DMS 273 treated with DMSO at 0.1 percent for 48 hours (cell line): Measurements from ENCODE around the gene SPP2.
A peak's percentile ranks its signal among the peaks of the same experiment; 100 is the strongest.

Source experiments
- DNase-seq: peaks from one replicate; lab custom pipeline; 2025; lab: John Stamatoyannopoulos, UW

Gene SPP2

DNA sequence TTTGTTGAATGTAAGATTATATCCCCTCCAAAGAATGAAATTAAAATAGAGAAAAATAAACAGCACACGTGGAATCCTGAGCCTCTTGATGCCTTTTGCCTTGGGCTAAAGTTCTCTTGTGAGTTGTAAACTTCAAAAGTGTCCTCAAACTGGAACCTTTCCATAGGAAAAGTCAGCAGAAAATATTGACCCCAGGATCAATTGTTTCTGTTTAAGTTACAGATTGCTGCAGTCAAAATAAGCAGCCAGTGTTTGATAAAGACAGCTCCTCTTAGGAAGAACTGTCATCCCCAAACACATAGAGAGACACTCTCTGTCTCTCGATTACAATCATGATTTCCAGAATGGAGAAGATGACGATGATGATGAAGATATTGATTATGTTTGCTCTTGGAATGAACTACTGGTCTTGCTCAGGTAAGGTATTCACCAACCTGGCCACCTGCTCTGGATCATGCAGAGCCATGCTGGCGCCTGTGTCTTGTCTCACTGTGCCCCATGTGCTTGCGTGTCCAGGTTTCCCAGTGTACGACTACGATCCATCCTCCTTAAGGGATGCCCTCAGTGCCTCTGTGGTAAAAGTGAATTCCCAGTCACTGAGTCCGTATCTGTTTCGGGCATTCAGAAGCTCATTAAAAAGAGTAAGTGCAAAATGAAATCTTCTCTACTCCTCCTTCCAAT lies at the start of gene SPP2:
SPP2 (plus strand) TSS at position 248 of the 681 bp plus-strand sequence; CDS start at position 333, 85 bp downstream.
- no peak for DNase-seq

DNA sequence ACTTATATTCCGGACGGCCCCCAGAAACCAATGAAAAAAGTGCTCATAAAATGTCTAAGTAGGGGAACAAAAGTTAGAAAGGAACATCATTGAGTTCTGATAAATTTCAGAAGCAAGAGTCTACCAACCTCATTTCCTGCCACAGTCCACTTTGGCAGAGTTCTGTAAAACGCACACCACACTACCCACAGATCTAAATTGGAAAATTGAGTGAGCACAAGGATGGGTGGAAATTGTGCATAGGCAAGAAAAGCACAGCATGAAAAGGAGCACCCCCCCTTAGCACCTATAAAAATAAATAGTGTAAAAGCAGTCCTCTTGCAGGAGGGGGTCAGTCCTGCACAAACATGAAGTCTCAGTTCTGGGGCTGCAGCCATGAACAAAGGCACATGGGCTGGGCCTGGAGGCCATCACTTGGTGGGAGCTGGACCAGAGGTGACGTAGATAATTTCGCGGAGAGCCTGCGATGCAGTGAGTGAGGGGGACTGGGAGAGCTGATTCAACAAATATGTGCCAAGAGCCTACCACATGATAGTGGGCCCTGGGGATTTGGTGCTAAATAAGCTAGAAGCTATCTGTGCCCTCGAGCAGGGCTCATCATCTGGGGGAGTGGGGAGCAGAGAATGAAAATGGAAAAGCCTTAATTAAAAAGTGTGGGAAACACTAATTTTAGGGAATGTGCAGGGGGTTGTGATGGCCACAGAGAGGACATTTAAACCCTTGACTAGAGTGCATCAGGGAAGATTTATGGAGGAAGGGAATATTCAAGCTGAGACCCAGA lies 48.9 kb upstream of the SPP2 start:
- no peak for DNase-seq

- DNase-seq = no peak
Observed at GRCh38 chr2:234002281-234002680, 48.2 kb upstream of the SPP2 start.

- peak; percentile 3 for DNase-seq
Observed at GRCh38 chr2:234003972-234004617, 46.4 kb upstream of the SPP2 start.

GRCh38 chr2:234005126-234005525 lies 45.4 kb upstream of the SPP2 start:
- no peak for DNase-seq

DNA sequence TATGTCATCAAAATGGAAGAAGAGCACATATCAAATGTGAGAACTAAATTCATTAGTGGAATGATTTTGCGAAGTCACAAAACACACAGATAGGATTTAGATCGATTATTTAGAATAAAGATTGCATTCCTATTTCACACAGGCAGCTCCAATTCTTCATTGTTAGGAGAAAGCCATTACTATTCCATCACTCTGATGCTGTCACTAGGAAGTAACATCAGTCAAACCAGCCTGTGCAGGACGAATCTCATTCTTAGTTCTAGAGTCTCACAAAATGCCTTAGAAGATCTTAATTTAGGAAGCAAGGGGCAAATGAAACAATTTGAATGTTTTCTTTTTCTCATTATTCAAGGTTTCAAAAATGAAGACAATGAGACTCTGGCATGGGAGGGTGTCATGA lies 44.0 kb upstream of the SPP2 start:
- DNase-seq = no peak

DNA sequence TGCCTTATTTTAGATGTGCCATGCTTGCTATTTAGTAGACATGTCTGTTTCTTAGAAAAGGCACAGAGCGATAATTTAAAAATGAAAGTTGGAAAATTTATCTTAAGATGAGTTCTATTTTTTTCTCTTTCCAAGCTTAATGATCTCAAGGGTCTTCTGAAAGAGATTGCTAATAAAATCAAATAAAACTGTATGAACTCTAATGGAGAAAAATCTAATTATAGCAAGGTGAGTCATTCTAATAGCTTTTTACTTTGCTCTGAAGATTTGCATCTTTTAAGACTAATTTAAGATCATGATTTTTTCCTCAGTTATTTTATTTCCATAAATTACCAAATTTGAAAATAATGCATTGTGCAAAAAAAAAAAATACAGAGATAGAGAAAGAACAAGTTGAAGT lies 36.1 kb upstream of the SPP2 start:
- DNase-seq = no peak

- no peak for DNase-seq
Observed at GRCh38 chr2:234015861-234016260, 34.6 kb upstream of the SPP2 start.

GRCh38 chr2:234019896-234020295 lies 30.6 kb upstream of the SPP2 start:
- no peak for DNase-seq

DNA sequence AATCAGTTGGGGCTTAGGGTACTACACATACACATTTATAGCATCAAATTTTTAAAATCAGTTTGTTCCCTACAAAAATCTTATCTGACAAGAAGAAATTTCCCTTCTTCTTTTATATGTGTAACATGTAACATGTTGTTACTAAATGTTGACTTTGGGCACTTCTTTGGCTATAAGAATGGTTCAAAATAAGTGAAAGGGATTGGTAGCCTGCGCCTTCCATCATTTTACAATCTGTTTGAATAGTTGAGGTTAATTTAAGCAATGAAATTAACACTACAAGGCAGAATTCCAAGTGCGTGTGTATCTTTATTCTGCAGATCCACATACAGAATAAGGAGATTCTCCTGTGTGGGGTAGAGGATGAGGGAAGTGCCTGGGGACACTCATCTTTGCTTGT lies 30.2 kb upstream of the SPP2 start:
- no peak for DNase-seq

DNA sequence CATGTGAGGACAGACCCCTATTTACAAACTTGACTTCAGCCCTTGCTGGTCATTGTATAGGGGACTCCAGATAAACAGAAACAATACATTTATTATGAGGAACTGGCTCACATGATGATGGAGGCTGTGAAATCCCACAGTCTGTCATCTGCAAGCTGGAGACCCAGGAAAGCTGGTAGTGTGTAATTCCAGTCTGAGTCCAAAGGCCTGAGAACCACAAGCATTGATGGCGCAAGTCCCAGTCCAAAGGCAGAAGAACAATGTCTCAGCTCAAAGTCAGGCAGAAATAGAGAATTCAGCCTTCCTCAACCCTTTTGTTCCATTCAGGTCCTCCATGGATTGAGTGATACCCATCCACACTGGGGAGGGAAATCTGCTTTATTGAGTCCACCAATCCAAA lies 28.1 kb upstream of the SPP2 start:
- no peak for DNase-seq

DNA sequence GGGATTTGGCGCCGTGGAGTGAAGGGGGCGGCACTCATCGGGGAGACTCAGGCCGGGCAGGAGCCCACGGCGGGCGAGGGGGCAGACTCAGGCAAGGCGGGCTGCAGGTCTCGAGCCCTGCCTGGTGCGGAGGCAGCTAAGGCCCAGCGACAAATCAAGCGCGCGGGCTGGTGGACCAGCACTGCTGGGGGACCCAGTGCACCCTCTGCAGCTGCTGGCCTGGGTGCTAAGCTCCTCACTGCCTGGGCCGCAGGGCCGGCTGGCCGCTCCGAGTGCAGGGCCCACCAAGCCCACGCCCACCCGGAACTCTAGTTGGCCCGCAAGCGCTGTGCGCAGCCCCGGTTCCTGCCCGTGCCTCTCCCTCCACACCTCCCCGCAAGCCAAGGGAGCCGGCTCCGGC lies 26.2 kb upstream of the SPP2 start:
- no peak for DNase-seq

DNA sequence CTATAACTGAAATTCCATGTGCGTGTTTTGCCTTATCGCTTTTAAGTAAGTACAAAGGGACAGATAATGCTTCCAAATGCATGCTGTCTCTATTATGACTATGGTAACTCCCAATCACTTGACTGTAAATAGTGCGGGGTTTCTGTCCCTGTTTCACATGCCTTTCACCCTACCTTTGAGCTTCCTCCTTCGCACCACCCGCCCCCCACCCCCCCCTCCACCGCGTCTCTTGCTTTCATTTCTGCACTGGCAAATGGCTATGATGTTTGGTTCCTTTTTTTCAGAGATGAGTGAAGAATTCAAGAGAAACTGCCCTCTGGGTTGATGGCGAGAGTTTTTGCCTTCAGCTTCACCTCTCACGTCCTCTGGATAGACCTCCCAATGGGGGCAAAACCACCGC lies 25.0 kb upstream of the SPP2 start:
- DNase-seq = no peak

GRCh38 chr2:234025891-234026401 lies 24.6 kb upstream of the SPP2 start:
- DNase-seq = no peak

GRCh38 chr2:234026693-234027254 lies 23.7 kb upstream of the SPP2 start:
- DNase-seq = no peak

- DNase-seq = no peak
Observed at GRCh38 chr2:234027641-234028040, 22.9 kb upstream of the SPP2 start.

DNA sequence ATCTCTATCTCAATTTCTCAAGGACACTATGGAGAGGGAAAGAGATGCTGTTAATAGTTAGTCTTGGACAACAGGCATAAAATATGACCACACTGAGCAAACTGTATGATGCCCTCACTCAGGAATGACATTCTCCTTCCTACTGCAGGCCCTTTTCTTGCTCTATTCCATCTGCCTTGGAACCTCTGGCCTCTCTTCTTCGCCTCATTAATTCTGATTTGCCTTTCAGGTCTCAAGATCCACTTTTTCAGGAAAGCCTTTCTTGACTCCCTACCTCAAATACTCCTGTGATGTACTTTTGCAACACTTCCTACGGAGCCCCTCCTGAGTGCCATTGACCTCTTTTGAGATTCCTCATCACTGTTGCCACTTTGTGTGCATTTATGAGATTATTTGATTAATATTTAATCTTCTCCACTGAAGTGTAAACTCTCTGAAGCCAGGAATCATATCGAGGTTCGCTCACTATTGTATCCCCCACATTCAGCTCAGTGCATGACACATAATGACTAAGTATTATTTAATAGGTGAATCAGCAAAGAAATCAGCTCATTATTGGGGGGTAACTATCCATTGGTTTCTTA lies 21.3 kb upstream of the SPP2 start:
- DNase-seq = no peak

DNA sequence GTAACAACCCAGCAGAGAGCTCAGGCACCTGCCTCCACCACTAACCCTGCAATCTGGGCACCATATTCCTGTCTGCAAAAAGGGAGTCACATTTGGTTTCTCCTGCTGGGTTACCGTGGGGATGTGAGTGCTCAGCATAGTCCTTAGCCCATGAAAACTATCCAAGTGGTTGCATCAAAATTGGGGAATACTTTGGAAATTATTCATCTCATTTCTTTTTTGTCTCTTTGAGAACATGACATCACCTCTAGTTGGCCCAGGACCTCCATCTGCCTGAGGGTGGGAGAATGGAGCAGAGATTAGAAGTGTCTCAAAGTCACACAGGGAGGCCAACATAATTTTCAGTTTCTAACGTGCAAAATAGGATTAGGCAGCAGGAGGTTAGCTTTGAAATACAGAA lies 19.3 kb upstream of the SPP2 start:
- no peak for DNase-seq

GRCh38 chr2:234032279-234032856 lies 18.1 kb upstream of the SPP2 start:
- no peak for DNase-seq

DNA sequence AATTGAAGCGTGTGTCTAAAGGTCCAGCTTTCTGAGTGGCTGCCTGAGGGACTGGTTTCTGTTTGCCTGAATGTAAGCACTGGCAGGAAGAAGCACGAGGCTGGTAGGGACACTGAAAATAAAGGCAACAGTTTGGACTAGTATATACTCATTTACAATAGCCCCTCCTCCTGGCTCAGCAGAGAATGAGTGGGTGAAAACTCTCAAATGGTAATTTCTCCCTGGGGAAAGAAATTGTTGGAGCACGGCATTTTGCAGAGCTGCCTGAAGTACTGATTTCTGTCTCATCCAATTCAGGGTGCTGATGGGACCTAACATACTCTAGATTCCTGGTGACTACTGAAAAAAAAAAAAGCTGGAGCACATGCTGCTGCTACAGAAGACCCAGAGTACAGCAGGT lies 17.3 kb upstream of the SPP2 start:
- no peak for DNase-seq

DNA sequence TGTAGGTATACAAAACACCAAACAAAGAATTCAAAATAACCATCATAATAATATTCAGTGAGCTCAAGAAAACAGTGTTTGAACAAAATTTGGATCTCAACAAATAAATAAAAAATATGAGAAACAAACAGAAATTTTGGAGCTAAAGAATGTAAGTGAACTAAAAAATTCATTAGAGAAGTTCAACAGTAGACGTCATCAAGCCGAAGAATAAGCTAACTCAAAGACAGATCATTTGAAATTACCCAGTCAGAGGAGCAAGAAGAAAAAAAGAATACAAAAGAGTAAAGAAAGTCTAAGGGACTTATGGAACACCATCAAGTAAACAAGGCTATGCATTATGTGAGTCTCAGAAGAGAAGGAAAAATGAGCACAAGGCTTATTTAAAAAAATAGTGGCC lies 16.6 kb upstream of the SPP2 start:
- DNase-seq = no peak
